GM21447 (cell line): ENCODE results near the gene KCNQ5.
"Not testable (repeated sequence)": the region's sequence is repeated elsewhere in the genome, so short reads cannot be mapped to it uniquely, and the experiment has no call there.

ENCODE experiments used
- ATAC-seq: cut with Tn5 transposase; IDR thresholded peaks from one replicate; pipeline ENCODE4 v1.9.1; 2021; ENCODE audit not compliant: unreplicated experiment

The KCNQ5 gene

DNA sequence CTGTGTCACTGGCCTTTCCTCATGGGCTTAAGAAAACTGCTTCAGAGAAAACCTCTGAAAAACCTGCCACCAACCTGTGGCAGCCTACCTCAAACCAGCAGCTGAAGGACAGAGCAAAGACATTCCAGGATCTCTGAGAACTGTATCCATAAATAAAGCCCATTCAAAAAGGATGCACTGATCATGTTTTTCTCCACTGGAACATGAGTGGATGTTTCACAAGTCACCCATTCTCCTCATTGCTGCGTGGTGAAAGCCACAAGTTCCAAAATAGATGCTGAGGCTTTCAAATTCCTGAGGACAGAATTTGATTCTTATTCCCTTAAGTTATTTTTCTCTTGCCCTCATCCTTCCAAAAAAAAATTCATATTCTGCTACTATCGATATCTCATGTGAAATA, 322.8 kb downstream of the KCNQ5 start:
- no peak for ATAC-seq

DNA sequence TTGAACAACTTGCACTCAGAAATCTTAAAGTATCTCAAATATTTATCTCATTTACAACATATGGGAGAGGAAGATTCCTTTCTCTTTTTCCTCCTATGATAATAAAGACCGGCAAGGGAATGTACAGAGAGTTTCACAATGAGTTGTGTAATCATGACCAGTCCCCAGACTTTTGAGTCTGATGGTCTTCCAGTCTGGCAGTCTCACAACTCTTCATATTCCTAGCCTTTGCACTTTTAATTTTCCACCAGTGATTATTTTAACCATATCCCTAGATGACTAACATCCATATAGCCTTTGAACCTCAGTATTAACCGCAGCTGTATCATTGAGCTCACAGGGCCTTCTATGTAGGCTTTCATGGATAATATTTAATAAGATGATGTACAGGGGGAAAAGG, 324.9 kb downstream of the KCNQ5 start:
- no peak for ATAC-seq

DNA sequence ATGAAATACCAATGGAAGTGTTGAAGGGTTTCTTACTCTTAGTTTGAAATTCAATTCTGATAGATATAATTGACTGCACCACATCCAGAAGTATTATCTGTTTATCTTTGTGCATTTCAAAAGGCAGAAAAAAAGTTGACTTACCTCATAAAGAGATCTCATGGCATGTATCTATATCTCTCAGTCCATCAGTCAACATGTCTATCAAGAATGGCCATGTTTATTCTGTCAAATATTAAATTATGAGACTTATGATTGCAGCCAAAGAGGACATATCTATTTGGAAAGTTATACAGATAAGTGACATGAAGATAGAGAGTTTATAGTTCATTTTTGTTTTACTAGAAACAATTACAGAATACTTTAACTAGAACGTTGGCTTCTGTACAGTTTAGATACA, 325.7 kb downstream of the KCNQ5 start:
- ATAC-seq = no peak

DNA sequence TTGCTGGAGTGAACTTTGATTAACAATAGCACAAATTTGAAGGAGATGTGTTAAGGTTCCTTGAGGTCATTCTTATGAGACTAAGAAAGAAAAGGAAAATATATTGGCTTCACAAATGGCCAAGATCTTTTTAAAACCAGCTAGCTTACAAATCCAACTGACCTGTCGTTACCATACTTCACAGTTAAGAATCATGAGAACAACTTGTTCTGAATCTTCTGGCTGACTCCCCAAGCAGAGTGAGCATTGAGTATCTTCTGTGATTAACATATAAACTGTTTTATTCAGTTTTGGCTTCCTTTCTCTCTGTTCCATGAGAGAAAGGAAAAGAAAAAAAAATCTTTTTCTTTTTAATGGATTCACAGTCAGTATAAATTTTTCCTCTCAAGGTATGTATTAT, 326.3 kb downstream of the KCNQ5 start:
- ATAC-seq = no peak

DNA sequence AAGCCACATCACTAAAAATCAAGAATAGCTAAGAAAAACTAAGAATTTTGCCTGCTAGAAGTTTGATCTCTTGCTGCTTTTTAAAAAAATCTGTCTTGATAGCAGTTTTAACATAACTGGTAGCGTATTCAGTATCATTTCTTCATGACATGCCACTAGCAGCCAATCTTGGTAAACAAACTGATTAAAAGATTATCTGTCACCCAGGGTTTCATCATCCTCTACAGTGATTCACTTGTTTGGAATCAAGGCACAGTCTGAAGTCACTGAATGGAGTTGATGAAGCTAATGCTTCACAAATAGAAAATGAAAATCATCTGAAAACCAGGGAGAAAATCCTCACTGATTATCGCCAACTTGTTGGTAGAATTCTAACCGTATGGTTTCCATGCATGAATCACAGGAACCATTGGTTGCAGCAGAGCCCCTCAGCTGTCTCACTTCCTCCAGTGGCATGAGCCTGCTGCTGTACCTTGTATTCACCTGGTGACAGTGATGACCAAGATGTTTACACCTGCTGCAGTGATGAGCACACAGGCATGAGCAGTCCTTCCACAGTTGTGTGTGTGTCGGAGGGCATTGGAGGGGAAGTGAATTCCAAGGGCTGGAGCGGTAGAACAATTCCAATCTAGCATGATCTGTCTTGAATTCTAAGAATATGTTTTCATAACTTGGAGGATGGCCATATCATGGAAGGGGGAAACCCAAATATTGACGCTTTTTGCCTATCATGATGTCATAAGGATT, 328.4 kb downstream of the KCNQ5 start:
- no peak for ATAC-seq

DNA sequence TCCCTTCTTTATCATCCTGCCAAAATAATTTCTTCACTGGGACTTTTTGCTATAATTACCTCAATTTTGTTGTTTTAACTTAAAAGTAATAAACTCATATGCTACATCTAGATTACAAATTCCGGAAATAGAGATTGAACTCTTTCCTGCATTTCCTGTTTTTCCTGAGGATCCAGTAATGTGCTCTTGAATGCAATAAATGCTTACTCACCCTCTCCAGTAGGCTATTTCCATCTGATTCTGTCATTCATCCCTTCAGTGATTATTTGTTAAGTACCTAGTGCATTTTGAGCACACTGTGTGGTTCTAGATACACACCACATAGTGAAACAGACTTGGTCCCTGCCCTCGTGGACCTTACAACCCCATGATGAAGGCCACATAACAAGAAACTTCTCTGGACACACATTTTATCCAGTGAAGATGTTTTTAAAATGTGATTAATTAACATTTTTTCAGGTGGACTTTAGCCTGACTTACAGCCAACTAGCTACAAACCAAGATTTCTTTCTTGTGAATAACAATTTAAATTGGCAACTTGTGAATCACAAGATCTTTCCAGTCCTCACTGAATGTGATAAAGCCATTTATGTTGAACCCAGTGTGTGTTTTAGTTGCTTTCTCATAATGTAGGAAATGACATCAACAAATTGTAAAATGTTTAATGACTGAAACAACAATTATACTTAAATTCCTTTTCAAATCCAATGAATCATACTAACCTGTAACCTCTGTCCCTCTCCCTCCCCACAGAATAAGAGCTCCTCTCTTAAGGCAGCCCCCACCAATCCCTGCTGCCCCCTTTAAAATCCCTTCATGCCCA, 331.2 kb downstream of the KCNQ5 start:
- ATAC-seq = no peak

DNA sequence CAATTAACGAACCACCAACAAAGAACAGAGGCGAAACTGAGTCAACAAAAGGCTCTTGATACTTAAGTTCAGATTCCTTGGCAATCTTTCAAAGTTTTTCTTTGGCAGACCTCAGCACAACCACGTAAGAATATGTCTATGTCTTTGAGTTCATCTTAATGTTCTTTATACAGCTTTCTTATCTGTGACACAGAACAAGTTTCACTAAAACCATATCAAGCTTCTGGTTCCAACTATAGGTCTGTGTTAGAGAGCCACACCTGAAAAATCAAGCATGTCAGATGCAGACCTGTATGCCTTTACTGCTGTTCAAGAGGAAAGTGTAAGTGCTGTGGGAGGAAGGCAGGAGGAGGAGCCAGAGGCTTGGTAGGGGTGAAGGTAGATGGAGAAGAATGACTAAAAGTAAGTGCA, 332.1 kb downstream of the KCNQ5 start:
- no peak for ATAC-seq

DNA sequence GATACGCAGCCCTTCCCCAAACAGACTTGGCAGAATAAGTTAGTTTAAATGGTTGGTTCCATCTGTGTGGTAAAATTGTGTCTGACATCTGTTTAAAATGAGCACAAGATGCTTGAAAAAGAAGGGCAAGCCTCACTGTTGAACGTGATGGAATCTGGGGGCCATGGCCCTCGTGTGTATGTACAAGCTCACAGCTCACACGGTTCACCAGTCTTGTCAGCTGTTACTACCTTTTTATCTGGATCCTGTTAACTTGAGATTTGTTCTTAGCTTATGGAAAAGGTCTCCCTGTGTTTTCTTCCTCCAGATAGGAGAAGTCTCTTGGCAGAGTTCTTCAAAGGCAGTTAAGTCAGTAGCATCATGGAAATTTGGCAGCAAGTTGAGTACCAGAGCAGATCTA, 332.9 kb downstream of the KCNQ5 start:
- no peak for ATAC-seq

DNA sequence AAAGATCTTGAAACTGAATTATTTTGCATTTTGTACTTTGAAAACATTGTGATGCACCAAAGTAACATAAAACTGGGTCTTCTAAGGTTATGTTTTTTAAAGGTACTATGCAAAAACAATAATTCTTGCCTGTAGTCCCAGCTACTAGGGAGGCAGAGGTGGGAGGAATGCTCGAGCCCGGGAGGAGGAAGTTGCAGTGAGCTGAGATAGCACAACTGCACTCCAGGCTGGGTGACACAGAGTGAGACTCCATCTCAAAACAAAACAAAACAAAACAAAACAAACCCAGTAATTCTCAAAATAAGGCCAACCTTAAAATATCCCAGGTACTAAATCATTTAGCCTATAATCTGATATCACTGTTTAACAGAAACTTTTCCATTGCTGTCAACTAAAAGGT, 333.8 kb downstream of the KCNQ5 start:
- ATAC-seq = peak; percentile 59

DNA sequence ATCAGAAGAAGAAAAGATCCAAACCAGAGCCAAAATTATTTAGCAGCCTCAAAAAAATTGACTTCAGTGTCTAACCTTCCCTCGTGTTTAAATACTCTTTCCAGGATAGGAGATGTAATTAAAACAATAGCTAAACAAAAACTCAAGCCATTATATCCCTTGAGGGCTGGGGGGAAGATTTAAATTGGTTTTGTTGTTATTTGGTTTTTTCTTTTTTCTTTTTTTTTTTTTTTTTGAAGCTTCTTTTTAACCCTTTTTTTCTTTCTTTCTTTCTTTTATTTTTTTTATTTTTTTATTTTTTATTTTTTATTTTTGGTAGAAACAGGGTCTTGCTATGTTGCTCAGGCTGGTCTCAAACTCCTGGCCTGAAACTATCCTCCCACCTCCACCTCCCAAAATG, 334.4 kb downstream of the KCNQ5 start:
- ATAC-seq = no peak

DNA sequence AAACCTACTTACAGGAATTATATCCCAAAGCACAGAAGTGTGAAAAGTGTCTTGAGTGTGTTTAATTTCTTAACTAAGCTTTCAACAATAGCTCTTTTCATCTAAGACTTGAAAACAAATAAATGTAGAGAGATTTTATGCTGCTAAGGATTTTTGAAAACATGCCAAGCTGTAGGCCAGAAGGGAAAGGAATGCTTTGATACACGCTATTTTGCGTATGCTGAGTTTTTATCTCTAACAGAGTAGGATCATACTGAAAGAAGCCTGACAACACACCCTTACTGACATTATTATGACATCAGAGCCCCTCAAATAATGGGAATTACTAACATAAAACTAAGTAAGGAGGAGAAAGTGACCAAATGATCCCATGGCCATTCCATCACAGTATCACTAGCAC, 338.0 kb downstream of the KCNQ5 start:
- ATAC-seq = no peak

DNA sequence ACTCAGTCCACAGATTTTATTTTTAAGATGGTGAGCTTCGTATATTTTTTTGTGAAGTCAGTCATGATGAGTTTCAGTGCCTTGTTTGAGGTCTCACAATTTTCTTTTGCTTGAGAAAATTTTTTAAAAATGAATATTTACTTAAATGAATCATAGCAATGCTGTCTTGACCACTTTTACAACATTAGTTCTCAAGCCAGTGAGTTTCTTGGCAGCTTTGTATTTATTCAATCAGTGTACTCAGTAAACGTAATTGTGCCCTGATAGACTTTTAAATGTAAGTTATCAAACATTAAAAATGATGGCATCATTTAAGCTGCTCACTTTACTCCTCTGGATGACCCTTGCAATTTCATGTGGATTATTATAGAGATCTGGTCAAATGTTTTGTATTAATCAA, 342.1 kb downstream of the KCNQ5 start:
- no peak for ATAC-seq

DNA sequence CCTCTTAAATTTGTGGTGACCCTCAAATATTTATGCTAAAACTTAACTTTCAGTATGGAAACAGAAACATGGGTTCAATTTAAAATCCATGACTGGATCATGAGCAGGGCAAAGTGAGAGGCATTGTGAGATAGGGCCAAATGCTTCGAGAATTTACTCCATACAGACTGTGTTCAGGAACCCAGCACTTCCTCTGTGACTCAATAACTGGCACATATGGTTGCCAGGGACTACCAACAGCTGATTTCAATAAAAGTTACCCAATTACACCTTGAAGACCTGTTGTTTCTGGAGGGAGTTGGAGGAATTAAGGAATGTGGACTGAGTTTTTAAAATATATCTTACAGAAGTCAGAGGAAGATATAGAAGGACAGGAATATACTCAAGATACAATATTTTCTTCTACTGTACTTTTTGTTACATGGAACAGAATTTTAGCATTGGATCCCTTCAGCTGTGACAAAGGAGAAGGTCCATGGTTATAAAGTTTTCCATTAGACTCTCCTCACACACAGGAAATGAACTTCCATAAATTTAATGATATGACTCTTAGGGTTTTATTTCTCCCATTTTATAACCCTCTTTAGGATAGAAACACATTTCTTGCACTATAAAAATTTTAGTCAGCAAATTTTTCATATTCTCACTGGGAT, 344.9 kb downstream of the KCNQ5 start:
- ATAC-seq = no peak

DNA sequence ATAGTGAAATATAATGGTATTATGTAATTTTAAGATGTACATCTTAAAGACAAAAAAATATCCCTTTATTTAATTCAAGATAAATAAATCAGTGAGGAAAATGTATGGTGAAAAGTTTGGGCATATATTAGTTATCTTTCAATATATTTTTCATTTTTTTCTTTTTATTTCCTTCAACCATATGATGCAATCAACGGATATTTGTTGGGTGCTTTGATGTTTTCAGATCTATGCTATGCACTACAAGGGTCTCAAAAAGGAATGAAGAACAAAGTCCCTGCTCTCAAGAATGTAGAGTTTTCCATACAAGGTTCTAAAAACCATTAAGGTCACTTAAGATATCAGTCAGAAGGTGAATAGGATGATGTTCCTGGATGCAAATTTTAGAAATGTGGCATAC, 345.5 kb downstream of the KCNQ5 start:
- ATAC-seq = no peak

DNA sequence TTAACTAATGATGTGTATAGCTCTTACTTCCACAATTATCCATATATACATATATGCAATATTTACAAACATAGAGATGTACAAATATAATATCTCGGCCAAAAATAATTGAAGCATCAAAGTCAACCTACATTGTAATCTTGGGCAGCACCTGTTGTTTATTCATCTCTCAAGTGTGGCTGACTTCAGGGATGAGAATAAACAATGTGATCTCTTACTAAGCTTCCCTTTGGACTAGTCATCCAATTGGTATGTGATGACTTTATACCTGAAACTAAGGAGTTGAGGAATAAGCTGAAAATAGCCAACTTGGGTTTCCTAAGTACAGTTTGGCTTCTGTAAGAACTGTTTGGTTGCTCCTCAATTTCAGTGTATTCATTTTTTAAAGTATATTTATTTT, 346.8 kb downstream of the KCNQ5 start:
- no peak for ATAC-seq

DNA sequence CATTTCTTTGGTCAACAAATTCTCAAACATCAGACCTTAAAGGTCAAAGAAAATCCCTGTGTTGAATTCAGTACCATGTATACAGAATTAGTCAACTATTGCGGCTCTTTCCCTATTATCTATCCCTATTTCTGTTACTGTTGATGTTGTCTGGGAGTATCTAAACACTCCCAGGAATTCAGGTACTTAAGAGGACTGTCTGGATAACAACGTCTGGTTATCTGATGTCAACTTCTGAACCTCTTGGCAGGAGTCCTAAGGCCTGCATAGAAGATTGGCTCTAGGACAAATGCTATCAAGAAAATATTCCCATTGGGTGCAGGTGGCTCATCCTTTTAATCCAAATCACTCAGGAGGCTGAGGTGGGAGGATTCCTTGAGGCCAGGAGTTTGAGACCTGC, 347.8 kb downstream of the KCNQ5 start:
- ATAC-seq = no peak

DNA sequence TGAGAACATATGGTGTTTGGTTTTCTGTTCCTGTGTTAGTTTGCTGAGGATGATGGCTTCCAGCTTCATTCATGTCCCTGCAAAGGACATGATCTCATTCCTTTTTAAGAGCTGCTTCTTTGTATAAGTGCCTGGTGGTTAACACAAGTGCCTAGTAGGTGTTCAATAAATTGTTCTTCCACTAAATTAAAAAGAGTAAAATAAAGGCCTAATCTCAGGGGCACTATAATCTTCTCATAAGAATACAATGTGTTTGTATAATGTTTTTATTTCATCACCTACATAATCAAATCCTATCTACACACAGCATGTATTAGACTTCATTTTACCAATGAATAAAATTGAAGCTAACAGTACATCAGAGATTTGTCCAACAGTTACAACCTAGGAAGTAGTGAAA, 350.7 kb downstream of the KCNQ5 start:
- no peak for ATAC-seq

DNA sequence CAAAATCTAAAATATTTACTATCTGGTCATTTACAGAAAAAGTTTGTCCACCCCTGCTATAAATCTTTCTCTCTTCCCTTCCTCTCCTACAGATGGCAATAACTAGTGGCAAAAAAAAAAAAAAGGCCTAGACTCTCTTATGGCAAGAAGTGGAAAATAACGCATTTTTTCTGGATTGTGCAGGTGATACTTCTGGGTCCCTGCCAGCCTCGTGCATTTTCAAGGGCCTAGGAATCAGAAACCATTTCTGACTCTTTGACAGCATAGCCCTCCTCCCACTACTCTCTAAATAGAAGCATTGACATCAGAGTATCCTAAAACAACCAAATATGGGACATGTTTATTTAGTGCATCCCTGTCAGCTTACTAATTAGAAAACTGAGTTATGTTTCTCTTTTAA, 352.4 kb downstream of the KCNQ5 start:
- ATAC-seq = no peak

DNA sequence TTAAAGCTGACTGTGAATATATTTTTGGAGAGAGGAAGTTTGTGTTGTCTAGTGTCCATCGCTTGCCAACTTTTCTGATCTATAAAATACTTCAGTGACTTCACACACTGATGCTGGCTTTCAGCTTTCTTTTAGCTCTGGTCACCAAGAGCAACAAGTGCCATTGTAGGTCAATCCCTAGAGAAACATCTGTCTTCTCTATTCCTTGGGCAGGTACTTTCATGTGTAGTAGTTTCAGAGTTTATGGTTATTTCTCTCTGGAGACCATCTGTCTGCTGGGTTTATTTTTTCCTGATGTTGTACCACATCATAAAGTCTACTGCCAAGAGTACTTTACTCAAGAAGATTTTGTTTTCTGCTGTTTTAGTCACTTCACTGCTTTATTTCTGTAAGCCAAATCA, 353.5 kb downstream of the KCNQ5 start:
- peak; percentile 54 for ATAC-seq

DNA sequence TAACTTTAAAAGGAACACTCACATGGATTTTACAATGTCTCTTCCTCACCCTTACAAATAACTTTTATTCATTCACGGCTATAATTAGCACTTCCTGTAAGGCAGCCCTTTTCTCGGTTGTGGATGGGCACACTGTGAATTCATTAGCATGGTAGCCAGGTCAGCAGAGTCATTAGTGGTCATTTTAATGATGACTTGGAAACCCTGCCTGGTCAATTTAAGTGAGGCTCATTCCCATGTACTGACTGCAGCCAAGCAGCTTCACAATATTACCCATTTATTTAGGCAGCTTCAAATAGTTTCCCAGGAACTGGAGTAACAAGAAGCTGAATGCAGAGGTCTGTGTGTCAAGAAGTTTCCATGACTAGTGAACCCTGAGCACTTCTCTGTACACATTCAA, 354.6 kb downstream of the KCNQ5 start:
- no peak for ATAC-seq

DNA sequence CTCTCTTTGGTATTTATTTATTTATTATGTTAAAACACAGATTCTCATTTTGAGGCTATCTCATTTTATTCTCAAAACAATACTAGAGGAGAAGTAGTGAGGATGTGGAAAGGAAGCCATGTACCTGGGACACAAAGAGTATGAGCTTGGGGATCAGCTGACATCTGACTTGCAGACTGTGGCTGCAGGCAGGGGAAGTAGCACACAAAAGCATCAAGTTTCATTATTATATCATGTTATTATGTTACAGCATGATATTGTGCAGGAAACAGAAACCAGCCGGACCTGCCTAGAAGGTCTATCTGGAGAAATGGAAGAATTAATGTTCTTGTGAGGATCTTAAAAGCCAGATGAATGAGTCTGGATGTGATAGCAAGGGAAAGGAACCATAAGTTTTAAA, 355.2 kb downstream of the KCNQ5 start:
- ATAC-seq = peak; percentile 89

DNA sequence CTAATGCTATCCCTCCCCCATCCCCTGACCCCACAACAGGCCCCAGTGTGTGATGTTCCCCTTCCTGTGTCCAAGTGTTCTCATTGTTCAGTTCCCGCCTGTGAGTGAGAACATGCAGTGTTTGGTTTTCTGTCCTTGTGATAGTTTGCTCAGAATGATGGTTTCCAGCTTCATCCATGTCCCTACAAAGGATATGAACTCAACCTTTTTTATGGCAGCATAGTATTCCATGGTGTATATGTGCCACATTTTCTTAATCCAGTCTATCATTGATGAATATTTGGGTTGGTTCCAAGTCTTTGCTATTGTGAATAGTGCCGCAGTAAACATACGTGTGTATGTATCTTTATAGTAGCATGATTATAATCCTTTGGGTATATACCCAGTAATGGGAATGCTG, 356.9 kb downstream of the KCNQ5 start:
- not testable (repeated sequence) for ATAC-seq
